GM18868 (cell line): ENCODE measurements around the gene MORN5.

Experiments
- ATAC-seq: cut with Tn5 transposase; IDR thresholded peaks from one replicate; pipeline ENCODE4 v1.9.1; 2021; ENCODE audit warnings: mild to moderate bottlenecking, moderate library complexity; ENCODE audit not compliant: unreplicated experiment

MORN5 gene

DNA sequence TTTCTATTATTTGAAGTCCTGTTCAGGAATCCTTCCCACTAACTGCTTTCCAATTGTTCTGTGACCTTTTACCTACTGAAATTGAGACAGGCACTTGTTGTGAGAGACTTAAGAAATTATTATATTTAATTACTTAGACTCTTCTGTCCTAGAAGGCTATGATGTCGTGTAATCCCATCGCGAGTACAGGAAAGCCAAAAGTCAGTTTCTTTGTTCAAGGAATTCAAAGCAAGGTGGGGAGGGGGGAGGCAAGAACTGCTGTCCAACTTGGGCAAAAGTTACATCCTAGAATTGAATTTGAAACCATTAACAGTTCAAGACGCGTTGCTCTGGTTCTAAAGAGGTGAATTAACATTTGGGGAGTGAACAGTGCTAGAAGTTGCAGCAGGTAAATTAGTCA is 18.0 kb upstream of the MORN5 start:
- ATAC-seq: no peak

DNA sequence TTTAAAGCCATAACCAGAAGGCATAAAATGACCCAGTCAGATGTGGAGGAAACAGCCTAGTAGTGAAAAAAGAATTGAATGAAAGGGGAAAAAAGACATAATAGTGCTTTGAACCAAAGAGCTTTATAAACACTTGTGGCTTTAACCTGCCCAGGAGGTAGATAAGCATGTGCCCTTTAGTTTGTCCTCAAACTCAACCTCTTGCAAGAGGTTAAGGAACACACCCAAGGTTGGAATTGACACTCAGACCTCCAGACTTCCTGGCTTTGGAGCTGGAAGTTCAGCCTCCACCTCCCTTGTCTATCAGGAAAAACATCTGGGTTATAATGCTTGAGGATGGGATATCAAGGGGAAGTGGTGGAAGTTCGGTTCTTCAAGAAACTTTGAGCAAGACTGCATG is 16.4 kb upstream of the MORN5 start:
- ATAC-seq: no peak

DNA sequence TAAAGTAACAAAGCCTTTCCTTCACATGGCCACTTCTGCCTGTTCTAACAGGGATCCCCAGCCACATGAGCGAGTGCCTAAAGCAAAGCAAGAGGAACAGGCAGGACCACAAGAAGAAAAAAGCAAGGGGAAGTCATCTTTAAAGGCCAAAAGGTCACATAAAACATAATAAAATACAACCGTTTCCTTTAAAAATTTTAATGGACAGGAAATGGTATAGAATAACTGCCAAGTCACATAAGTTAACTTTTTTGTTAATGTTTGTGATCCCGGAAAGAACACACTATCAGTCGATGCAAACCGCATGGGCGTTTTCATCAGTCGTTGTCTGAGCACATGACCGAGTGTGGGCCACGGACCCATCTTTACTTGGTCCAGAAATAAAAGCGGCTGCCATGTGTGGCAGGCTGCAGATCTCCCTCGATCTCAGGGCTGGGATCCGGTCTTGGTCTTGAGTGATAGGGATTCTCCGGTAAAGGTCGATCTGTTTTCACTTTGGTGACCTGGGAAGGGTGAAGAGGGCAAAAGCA is 15.8 kb upstream of the MORN5 start:
- no peak for ATAC-seq

DNA sequence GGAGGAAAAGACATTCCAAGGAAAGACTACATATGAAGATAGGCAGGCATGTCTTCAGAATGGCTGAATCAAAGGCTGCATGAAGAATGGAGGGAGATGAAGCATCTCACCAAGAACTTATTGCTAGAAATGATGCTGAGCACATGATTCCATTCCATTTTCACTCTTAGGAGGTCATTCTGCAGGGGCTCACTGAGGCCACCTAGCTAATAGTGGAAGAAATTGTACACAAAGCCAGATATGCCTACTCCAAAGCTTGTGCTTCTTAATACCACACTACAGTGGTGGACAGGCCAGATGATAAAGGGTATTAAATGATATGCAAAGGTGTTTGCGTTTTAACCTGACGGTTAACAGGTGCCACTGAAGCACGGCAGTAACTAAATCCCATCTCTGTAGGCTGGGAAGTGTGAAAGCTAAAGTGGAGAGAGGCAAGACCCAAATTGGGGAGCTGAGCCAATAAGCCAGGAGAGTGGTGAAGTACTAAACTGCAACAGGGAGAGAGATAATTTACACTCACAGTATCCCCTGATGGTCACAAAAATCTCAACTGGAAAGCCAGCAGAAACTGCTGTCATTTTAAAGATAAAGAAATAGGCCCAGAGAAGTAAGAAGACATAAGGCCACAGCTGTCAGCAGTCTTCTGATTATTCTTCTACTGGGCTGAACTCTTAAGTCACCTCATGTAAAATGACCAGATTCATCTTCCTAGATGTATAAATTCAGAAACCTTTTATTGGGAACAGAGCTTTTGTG is 14.7 kb upstream of the MORN5 start:
- ATAC-seq: no peak

DNA sequence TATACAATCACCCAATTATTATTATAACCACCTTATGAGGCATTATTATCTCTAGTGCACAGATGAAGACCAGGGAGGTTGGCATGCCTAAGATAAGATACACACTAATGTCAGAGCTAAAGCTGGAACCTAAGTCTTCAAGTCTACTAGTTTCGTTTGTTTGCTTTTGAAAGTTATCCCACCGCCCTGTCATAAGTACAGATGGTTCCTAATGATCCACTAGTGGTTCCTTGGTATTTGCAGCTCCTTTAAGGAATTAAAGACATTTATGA is 14.2 kb upstream of the MORN5 start:
- ATAC-seq: no peak

DNA sequence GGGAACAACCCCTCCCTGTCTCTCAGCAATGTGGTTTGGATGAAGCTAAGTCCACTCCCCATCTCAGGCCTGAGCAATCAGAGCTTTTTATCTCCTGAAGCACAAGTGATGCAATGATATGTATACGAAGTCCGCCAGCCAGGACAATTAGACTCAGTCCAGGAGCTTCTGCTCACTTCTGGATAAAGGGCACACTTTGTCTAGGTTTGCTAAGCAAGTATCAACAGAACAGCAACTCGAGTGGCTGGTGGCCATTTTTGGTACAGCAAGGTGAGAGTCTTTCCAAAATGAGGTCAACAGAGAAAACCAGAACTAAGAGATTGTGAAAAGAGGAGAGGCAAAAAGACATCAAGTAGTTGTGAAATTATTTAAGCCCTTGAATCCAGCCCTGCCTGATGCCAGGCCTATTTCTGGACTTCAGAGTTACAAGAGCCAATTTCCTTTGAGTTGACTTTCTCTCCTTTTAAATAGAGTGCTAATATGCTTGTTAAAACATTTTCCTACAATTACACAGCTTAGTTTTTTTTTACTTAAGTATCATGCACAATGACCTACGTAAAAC is 8.4 kb upstream of the MORN5 start:
- ATAC-seq: no peak

DNA sequence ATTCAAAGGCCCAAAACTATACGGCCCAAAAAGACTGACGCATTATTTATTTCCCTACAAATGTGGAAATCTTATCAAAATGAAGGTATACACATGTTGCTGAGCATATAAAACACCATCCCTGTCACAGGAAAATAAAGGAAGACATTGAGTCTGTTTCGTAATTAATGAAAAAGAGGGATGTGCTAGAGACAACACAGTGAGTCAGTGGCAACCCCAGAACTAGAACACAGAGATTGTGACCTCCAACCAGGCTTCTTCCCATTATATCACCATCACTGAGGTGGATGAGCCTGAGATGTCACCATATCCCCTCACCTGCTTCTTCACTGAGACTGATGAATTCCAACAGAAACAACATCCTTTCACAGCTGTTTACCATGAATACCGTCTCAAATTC is 3.9 kb upstream of the MORN5 start:
- no peak for ATAC-seq

DNA sequence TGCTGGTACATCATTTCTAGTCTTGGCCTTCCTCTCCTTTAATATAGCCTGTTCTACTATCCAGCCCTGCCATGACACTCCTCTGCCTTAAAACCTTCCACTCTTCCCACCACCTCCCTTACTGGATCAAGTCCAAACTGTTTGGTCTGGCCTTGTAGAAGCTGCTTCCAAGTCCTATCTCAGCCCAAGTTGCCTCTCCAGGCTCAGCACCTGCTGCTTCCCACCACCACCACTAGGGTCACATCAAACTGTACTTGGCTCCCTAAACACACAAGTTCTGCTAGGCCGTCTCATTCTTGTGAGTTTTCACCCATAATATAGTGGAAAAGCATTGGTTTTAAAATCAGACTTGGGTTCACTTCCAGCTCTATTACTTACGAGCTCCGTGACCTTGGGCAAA is 1.5 kb upstream of the MORN5 start:
- peak; percentile 62 for ATAC-seq

DNA sequence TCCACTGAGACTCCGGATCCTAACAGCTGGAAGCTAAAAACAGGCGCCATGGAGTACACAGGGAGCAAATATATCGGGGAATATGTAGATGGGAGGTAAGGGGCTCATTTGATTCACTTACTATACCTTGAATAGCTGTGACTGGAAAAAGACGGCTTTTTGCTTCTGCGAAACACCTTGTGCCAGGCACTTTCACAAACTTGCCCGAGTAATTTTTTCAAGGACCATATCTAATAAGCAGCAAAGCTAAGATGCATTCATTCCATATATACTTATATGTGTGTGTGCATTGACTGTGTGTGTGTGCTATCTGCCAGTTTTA is 178 bp downstream of the MORN5 start:
- ATAC-seq: no peak

DNA sequence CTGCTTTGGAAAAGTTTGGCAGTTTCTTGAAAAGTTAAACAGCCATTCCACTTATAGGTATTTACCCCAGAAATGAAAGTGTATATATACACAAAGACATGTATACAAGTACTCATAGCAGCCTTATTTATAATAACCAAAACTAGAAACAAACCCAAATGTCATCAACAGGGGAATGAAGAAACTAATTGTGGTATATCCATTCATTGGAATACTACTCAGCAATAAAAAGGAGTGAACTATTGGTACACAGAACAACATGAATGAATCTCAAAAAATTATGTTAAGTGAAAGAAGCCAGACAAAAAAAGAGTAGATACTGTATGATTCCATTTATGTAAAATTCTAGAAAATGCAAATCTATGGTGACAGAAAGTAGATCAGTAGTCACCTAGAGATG is 2.7 kb downstream of the MORN5 start:
- no peak for ATAC-seq

DNA sequence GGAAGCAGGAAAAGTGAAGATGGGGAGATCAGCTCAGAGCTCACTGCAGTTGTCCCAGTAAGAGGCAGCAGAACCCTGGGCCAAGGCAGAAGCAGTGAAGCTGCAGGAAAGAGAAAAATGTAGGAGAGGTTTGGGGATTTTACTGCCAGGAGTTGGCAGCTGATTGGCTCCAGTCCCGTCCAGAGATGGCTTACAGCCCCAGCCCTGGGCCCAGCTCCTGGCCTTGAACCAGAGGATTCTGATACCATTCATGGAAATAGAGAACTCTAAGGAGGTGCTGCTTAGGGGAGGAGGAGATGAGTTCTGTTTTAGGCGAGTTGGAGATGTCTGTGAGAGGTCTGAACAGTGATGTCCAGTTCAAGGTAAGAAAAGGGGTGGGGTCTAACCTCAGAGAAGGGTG is 4.6 kb downstream of the MORN5 start:
- no peak for ATAC-seq

DNA sequence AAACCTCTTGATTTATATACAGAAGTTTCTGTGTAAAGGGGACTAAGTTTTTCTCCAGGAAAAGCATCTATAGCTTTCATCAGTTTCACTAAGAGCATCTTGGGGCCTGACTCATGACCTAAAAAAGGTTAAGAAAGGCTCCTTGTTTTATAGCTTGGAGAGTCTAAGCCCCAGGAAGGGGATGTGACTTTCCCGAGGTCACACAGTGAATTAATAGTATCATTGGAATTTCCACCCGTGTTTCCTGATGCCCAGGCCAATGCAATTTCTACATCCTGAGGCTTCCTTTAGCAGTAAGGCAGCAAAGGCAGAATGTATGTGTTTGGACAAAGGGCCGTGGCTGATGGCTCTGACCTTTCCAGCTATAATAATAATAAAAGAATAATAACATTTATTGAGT is 8.6 kb downstream of the MORN5 start:
- ATAC-seq: no peak

DNA sequence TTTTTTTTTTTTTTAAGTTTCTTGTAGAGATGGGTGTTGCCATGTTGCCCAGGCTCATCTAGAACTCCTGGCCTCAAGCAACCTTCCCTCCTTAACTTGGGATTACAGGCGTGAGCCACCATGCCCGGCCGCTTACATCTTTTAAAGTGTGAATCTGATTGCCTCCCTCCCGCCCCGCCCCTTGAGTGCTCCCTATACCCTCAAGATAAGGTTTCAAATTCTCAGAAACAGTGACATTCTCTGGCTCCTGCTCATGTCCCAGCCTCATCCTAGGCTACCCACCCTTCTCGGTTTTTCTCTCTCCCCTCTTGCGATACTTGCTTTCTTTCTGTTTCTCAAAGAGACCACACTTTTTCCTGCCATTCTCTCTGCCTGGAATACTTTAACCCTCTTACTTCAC is 12.4 kb downstream of the MORN5 start:
- ATAC-seq: no peak

DNA sequence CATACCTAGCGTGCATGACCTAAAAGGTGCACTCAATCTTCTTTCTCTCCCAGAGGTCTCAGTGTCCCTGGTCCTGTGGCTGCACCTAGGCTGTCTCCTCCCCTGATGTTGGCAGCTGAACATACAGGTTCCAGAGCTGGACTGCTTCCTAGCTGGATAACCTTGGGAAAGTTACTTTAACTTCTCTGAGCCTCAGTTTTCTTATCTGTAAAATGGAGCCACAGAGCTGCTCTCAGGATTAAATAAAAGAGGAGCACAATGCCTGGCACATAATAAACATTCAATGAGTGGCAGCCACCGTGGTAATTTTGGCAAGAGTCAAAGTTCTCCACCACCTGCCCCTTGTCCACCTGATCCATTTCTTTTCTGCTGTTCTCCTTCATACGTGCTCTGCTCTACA is 14.0 kb downstream of the MORN5 start:
- no peak for ATAC-seq

DNA sequence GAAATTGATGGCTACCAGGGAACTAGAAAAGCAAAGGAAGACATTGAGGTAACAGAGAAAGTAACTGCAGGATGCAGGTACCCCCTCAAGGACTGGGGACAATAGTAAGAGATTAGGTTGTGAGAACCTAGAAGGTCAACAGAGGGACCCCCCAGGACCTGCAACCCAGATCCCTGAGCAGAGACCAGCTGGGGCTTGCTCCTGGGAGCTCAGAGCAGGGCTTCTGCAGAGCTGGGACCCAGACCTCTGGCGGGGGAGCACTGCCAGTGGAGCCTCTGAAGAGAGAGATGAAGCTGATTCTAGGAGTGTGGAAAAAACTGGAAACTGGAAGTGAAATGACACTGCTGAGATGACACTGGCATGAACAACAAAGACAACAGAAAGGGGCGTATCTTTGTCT is 17.2 kb downstream of the MORN5 start:
- ATAC-seq: no peak

DNA sequence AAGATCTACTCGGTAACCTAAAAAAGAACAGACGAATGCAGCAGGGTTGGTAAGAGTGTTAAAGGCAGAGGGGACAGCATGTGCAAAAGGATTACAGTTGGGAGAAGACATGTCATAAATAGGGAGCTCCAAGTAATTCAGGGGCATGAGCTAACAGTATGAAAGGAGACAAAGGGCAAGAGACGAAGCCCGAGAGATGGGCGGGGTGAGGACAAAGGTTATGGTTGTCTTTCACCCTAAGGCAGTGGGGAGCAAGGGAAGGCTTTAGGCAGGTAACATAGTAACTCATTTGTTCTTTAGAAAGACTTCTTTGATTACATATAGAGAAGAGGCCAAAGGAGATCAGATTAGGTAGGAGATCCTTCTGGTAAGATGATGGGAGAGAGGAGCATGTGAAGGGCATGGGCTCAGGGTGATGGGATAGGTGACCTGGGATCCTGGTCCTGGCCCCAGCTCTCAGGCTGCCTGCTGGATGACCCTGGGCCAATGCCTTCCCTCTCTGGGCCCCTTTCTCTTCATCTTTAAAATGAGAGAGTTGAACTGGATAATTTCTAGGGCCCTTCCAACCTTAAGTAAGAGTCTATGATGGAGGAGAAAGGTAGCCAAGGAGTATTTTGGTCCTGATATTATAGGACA is 19.5 kb downstream of the MORN5 start:
- no peak for ATAC-seq

DNA sequence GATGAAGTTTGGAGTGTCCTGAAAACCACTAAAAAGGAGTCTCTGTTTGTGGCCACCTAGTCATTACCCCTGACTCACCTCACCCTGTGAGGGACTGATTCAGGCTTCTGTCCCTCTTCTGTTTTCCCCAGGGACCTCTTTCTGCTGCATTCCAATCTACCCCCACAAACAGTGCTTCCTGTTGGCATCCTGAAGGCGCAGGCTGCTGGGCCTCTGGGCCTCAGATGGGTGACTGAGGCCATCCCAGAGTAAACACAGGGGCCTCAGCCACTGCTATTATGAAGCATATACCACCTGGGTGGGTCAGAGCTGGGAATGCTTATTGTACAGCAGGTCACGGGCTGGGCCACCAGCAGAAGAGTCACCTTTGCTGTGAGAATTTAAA is 20.0 kb downstream of the MORN5 start:
- ATAC-seq: no peak

DNA sequence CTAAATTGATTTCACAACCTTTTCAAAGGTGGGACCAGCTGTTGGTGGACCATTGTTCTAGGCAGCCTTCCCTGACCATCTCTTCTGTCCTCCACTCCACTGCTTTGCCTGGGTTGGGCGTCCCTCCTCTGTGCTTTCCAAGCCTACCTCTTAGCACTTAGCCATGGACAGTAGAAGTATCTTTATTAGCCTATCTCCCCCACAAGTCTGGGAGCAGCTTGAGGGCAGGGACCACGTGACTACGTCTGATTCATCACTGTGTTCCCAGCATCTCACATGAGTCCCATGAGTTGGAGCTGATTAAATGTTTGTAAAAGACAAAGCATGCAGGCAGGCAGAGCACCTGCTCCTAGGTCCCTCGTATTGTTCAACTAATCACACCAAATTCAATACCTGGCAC is 20.9 kb downstream of the MORN5 start:
- ATAC-seq: no peak

DNA sequence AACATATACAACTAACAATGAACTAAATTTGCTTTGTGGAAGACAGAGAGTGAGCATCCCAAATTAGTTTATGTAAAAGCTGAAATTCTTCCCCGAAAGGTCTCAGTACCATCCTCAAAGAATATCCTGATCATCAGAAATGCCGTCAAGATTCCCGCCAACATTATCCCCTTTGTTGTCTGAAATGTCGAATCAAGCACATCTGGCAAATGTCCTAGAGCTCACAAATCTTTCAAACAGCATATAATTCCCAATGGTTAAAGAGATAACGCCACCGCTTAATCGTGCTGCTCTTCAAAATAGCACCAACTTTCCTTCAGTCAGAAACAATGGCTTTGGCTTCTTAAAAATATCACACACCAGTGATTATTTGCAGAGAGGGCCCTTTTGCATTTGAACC is 23.8 kb downstream of the MORN5 start:
- ATAC-seq: no peak

DNA sequence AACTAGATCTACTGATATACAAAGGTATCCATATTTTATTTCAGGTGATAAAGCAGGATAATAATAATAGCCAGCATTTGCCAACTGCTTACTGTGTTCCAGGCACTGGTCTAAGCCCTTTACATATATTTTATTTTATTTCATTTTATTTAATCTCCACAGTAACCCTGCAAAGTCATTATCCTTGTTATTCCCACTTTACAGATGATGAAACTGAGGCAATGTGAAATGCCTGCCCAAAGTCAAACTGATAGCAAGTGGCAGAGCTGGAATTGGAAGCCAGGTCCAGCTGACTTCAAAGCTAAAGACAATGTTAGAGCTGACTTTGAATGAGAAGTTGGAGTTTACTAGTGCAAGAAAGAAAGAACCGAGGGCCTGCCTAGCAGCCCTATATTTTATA is 24.8 kb downstream of the MORN5 start:
- ATAC-seq: no peak

DNA sequence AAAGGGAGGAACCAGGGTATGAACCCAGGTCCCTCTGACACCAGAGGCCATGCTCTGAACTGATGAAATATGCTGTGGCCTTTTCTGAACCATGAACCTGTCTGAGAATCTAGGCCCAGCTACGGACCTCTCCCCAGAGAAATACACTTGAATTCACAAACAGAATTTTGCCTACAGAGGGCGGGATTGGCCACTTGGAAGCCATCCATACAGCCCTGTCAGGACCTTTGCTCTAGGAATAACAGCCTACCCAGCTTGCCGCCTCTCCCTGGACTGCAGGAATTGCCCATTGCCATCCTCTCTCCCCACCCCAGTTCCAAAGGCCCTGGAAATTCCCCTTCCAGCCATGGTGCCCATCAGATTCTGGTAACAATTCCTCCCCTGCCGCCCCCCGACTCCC is 26.6 kb downstream of the MORN5 start:
- ATAC-seq: no peak

DNA sequence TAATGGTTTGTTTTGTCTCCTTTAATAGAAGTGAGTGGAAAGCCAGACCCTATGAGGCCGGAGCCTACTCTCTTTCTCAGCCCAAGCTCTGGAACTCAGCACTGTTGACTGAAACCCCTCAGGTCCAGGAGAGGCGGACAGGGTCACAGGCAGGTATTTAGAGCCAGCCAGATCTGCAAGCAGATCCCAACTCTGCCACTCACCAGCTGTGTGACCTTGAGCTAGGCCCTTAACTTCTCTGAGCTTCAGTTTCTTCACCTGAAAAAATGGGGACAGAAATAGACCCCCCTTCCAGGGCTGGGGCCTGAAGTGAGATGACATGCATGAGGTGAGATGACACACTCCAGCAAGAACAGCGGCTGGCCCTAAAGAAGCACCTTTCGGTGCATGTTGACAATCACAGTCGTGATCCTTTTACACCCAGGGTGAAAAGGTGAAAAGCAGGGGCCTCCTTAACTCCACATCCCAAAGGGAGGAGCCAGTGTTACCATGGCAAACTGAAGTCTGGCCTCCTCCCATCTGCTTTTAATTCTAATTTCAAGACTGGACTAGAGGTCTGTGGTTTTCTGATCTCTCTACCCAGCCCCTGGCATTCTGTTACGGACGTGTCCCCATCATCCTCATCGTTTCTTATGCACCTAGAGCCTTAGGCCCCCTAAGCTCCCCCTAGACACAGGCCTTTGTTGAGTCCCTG is 27.2 kb downstream of the MORN5 start:
- no peak for ATAC-seq
